Globus pallidus (tissue), 1 donor: ENCODE data around the gene SLC9A2.

ENCODE experiments used
- DNase-seq: peaks from one replicate; pipeline ENCODE4 v3.0.0-alpha.2; 2015; ENCODE audit warnings: low spot score

The SLC9A2 gene

DNA sequence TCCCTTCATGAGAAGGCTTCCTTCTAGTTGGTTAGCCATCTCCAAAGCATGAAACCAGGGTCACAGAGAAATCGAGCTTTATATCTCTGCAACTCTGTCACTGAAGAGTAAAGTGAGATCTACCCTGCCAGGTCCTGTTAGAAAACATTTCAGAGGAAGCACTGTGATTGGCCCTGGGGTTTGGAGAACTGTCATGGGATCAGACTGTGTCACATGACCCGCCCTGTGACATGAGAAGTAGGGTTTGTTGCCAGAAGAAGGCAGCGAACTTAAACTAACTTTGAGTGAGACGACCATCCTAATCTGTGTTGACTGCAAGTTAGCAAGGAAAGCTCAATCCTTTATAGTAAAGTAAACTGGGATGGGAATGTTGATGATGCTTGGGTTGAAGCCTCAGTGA is 55.5 kb downstream of the SLC9A2 start:
- DNase-seq = no peak

DNA sequence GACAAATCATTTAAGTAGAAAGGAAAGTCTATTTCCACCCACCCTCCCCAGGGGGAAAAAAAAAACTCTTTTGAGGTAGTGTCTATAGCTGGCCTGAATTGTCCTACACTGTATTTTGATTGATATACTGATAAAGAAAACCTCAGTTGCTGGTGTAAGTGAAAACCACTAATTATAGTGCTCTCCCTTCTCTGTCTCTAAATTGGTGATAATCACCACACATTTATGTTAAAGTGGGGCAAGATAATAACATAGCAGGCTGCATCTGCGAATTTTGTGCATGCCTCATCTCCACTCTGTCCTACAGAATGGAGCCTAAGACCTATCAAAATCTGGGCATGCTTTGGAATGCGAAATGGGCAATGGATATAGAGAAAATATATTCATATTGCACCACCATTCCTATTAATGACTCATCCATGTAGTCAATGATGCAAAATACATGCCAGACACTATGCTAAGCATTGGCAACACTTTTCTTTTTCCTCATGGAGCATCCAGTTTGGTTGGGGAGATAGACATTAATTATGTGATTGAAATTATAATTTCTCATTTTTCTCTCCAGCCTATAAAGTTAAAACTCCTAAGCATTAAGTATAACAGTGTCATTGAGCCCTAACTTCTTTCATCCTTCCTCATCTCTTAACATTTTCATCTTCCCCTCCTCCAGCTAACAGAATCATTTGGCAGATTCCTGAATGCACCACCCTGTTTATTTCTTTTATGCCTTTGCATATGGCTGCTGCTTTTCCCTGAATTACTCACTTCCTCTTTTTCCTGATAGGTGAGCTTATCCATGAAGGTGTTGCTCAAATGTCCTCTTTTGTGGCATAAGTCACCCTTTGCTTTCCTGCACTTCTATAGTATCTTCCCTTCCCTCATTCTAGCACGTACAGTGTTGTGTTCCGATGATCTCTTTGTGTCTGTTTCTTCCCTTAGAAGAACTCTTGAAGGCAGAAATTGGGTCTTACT is 58.2 kb downstream of the SLC9A2 start:
- DNase-seq = no peak

DNA sequence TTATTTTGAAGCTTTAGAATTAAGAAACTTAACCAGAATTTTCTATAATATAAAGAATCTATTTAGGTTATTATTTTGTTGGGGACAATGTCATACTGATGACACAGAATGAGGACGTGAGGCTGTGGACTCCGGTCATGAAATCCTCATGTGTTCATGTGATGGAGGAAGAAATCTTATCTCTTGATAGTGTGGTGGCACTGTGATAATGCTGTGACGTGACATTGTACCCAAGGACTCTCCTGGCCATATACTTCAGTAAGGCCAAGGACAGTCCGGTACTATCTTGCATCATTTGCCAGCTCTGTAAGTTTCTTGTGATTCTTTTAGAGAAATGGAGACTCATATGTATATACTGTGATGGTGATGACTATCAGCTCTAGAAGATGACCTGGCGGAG is 59.1 kb downstream of the SLC9A2 start:
- DNase-seq = no peak

DNA sequence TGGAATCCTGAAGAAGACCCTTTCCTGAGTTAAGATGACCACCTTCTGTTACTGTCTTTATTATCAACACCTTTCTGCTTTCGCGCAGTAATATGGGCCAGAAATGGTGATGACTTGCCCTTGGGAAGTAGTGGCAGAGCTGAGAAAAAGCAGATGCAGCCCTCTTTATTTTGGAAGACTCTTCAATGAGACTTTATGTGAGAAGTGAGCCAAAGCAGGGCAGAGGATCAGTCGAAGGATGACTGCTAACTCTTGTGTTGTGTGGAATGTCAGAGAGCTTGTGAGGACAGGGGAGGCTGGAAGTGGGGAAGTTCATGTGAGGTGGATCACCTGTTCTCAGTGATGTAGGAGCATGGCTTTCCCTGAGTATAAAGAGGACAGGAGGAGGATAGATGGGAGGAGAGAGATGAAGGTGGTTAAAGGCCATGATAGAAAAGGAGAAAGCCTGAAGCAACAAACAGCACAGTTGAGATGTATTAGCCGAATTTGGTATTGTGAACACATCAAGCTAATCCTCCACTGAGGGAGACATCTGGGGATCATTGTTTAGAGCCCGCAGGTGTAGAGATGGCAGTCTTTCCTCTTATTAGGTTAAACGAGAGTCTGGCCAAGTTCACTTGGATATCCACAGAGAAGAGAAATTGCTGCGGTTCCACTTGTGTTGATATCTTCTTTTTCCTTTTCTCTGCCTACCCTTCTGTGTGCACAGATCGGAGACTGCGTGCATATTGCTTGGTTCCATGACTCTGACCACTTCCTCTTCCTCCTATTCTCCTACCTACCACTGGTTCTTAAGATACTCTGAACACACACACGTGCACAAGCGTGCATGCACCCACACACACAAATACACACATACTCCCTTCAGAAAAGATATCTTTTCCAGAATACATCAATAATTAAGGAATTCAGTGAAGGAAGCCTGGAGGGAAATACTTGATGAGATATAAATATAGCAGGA is 67.4 kb downstream of the SLC9A2 start:
- DNase-seq = no peak

DNA sequence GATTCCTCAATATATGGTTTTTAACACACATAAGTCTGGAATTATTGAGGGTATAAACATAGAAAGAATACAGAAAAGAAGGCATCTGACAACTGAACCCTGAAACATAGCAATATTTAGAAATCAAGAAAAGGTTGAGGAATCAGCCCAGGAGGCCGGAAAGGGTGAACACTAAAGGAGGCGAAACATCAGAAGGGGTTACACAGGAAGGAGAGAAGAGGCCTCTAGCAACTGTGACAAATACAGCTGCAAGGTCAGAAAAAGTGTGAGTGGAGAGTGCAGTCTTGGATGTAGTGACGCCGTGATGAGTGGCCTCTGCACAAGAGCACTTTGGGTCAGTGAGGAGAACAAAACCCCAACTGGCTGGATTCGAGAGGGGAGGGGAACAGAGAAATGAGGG is 70.7 kb downstream of the SLC9A2 start:
- DNase-seq = no peak

DNA sequence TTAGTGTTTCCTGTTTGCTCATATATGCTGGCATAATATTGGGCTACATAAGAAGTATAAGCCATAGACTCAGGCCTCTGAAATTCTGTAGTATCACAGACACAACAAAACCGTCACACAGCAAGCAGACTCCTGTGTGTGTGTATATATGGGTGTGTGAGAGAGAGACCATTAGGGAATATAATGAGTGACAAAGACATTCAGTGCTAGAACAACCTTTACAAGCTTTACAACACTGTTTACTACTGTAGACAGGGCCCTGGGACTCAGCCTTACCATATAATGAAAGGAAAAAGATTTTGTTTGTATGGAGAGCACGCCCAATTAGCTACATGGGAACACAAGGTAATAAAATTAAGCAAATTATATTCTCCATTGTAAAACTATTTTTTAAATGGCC is 77.1 kb downstream of the SLC9A2 start:
- DNase-seq = no peak

DNA sequence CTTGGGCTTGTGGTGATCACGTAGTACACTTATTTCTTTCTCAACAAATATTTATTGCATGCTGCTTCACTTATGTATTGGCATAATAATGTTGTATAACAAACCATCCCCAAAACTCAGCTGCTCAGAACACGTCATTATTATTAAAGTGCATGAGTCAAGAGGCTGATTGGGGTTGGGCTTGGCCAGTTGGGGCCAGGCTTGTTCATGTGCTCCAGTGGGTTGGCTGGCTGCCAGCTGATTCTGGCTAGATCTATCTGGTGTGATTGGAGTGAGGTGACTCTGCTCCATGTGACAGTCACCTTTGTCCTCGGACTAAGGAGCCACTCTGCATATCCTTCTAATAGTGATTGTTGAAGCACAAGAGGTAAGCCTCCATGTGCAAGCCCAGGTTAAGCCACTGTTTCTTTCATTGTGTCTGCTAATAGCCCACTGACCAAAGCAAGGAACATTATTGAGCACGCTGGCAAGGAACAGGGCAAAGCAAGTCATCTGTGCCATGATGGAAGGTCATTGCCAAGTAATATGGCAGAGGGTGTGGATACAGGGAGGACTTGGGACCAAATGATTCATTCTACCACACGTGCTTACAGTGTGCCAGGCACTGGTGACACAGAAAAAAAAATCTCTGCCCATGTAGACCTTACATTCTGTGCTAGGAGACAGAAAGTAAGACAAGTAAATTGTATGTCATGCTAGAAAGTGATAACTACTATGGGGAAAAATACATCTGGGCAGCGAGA is 79.2 kb downstream of the SLC9A2 start:
- no peak for DNase-seq

DNA sequence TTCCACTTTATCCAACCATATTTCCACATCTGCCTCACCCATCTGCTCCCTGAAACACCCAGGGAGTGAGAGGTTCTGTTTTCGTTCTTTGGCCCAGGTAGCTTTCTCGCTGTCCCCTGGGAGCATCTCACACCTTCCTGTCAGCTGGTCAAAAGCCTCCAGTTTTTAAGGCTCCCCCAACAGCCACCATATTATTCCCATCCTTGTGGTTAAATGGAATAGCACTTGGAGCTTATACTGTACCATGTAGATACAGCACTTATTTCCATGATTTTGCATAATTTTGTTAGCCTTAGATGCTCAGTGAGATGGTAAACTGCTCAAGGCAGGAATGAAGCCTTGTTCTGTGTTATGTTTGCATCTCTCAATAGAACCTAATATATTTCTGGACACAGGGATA is 84.0 kb downstream of the SLC9A2 start:
- no peak for DNase-seq

DNA sequence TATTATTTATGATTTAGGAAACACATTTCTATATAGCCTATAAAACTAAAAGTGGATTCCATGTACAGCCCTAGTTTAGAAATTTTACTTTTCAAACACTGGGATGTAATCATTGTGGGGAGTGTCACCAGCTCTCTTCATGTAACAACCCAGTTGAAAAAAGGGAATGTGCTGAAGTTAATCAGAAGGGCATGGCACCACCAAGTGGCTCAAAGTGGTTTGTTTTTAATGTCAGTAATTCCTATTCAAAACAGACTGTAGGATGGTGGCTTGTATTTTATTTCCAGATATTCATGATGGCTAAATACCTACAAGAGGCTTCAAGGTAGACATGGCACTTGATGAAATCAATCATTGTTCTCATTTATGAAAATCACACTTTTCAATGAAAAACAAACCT is 84.4 kb downstream of the SLC9A2 start:
- no peak for DNase-seq

DNA sequence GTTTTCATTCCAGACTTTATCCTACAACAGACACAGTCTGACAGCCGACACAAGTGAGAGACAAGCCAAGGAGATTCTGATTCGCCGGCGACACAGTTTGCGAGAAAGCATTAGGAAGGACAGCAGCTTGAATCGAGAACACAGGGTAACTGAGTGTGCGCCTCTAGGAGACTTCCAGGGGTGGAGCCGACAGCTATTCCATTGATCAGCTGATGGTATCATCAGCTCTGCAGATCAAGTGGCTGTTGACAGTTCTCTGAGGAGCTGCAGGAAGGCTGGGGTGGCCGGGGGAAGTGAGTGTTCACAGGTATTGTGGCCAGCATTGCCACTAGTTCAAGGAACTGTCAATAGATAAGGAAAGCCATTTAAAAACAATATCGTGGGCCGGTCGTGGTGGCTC is 85.2 kb downstream of the SLC9A2 start:
- no peak for DNase-seq

DNA sequence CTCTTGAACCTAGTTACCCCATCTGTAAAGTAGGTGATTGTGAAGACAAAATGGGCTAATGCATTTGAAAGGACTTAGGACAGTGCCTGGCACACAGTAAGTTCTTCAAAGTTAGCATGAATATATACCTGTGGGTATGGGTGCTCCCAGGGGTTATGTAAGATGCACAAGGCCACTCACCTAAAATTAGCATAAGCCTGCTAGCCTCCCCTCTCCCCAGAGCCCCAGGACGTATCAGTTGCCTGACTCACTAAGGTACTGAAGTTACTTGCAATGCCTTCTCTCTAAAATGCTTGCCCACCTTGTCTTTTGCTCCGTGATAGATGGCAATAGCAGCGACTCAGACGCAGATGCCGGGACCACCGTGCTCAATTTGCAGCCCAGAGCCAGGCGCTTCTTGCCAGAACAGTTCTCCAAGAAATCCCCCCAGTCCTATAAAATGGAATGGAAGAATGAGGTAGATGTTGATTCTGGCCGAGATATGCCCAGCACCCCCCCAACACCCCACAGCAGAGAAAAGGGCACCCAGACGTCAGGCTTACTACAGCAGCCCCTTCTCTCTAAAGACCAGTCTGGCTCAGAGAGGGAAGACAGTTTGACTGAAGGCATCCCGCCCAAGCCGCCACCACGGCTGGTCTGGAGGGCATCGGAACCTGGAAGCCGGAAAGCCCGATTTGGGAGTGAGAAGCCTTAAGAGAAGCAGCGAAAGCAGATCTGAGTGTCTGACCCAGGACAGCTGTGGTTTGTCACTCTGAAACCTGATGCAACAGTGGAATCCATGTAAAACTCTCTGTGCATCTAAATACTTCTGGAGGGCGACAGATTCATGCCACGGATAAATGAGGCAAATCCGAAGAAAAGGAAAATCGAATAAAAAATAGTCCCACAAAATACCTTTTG is 88.7 kb downstream of the SLC9A2 start:
- DNase-seq = no peak

DNA sequence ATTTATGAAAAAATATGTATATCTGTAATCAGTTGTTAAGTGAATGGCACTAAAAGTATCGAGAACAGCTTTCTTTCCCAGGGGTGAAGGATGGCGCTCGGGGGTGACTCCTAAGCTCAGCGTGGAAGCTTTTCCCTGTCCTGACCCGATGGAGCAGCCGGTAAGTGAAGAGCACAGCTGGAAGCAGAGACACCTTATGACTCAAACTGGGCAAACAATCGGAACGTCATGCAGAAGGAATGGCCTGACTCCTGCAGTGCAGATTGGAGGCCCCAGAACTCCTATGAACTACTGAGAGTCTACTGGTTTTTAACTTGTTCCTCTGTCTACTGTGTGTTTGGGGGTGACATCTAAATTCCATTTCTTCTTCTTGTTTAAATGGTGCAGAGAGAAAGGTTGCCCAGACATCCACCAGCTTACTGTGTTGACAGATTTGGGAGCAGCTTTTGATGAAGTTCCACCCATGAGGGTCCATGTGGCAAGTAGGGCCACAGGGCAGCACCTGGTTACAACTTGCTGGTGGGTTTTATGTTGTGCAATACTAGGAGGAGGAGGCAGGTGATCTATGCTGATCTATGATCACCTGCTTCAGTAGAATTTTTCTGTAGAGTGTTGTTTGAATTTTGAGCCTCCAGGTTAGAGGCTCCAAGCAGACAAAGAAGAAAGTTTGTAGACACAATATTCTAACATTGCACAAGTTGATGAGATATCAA is 89.7 kb downstream of the SLC9A2 start:
- no peak for DNase-seq

DNA sequence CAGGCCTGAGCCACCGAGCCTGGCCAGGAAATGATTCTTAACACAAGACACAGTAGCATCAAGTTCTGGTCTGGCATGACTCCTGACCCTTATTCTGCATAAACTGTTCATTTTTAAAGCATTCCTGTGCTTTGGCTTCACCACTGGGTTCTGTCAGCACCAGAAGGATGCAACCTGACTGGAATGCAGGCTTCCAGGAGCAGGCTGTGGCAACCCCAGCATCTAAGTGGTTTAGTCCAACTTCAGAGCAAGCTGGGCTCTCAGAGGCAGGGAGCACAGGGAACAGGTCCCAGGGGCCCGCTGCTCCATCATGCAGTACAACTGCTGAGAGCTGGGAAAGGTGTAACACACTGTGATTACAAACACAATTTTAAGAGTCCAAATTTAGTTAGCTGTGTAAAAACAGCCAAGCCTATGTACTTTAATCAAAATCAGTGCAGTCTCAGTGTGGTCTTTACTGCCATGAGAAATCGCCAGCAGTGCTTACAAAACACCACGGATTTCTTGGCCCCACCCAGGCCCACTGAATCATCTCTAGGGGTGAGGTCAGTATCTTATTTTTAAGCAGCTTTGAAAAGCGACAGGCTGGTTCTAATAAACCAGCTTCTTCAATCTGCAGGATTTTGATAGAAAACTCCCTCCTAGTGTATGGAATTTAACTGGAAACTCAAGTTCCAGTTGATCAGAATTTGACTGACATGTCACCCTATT is 98.1 kb downstream of the SLC9A2 start:
- no peak for DNase-seq

DNA sequence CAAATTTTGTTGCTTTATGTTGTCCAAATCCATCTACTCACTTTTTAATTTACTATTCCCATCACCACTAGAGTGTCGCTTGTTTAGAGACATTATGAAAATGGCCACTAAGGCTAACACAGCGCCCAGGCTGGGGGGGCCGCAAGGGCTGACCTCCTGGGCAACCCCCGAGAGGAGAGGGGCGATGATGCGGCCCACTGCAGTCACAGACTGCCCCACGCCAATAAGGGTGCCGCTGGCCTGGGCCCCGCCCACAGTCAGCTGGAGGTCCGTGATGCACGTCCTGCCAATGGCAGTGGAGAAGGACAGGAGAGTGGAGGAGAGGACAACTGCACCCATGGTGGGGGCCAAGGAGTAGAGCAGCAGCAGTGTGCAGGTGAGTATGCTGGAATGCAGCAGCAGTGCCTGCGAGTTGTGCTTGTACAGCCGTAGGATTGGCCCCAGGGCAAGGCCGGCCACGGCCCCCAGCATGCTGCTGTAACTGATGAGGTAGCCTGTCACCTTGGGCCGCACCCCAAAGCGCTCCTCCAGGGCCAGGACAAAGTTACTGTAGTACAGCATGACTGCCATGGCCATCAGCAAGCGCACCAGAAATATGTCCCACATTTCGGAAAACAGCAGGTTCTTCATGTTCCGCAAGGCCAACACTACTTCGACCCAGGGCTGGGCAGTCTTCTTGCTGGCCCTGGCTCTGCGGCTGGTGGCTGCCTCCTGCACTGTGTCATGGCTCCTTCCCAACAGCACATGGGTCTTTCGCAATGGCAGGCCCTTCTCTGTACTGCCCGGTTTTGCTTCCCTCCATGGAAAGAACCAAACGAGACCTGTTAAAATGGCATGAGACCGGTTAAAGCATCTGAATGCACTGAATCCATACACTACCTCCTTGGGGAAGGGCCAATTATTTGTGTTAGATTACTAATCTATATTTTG is 99.3 kb downstream of the SLC9A2 start:
- no peak for DNase-seq

DNA sequence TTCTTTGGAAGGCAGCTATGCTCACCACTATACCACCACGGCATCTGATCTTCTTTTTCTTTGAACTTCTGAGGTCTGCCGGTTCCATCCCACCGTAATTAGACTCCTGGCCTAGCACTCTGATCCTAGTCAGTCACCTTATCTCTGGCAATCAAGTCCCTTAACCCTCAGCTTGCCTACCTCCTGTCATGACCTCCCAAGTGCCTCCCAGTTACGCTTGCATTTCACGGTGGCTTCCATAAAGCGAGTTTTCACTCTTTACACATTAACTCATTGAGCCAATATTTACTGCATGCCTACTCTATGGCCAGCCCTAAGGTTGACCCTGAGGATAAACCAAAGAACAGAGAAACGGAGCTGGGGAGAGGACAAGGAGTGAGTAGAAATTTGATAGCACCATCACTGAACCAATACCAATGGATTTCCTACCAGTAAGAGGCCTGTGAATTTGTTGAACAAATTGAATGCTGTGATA is 104.7 kb downstream of the SLC9A2 start:
- DNase-seq = no peak

DNA sequence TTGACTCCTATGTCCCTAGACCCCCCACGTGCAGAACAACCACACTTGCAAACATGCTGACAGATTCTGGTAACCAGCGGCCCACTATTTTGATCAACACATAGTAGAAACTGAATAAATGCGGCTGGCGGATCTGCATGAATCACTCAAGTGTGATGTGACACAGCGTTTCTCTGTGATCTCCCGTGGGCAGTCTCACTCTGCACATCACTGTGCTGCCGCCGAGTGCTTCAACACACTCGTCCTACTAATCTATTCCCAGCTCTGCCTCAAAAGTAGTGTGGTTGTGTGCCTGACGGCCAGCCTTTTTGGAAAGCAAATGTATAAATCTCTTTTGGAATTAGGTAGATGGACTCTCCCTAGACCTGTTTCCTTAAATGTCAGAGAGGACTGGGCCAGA is 105.2 kb downstream of the SLC9A2 start:
- DNase-seq = no peak

DNA sequence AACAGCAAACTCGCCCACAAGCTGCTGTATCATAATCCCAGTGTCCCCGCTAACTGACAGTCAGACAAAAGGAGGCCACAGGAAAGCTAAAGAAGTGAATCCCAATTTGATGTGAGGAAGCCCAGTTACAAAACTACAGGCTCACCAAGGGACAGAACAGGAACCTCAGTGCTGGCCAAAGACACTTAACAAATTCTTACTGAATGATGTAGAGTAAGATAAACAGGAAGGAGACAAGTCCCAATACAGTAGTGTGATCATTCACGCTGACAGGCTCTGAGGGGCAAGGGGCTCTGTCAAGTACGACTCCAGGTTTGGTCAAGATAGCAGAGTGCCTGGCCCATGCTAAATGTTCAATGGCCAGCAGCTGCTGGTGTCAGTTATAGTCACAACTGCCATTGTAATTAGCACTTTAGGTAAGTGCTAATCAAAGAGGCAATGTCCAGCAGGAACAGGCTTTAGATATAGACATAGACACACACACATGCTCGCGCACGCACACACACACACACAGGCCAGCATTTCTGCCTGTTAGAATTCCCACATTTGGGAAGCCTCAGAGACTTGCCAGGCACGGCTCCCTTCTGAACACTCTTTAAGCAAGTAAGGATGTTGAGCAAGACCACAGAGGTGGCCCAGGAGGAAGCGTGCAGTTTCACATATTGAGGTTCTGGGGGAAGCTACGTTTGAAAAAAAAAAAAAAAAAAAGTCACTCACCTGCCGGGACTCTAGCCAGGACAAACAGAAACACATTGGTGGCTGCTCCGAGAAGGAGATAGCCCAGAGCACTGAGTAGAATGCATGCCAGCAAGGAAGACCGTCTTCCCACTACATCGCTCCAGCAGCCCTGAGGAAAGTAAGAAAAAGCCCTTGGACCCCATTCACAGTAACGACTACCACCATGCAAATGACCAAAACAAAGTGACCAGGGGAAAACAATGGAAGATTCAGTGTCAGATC is 107.1 kb downstream of the SLC9A2 start:
- DNase-seq = no peak
